OCI-LY3 (cell line): Measurements from ENCODE around the gene VPS8.

ENCODE experiments used
- H2AFZ ChIP-seq: fragments of 200-600, 300-600 bp; shearing (Covaris generic); 2 replicates; pipeline ENCODE4 v1.6.0; 2014; ENCODE audit warnings: antibody characterized with exemption, low read depth, low read length
- H3K27ac ChIP-seq: fragments of 200-600, 300-600 bp; sonication (generic); 2 replicates; pipeline ENCODE4 v1.5.1; 2014; ENCODE audit warnings: mild to moderate bottlenecking, low read length, moderate library complexity, mixed read lengths
- H3K27me3 ChIP-seq: fragments of 200-600, 300-600 bp; sonication (generic); 2 replicates; pipeline ENCODE4 v1.6.1; 2014; ENCODE audit warnings: low read depth, low read length, mixed read lengths
- H3K36me3 ChIP-seq: fragments of 200-600, 300-600 bp; sonication (generic); replicated peaks from 2 replicates; pipeline ENCODE3; 2014; ENCODE audit warnings: low read depth, low read length, mixed read lengths
- H3K4me1 ChIP-seq: fragments of 300-600, 200-600 bp; sonication (generic); 2 replicates; pipeline ENCODE4 v1.6.1; 2014; ENCODE audit warnings: low read length, mixed read lengths
- H3K4me2 ChIP-seq: fragments of 200-600, 300-600 bp; sonication (generic); 2 replicates; pipeline ENCODE4 v1.6.1; 2014; ENCODE audit warnings: low read length, mixed read lengths
- H3K4me3 ChIP-seq: fragments of 300-600, 200-600 bp; sonication (generic); 2 replicates; pipeline ENCODE4 v1.5.1; 2014; ENCODE audit warnings: antibody characterized with exemption, mild to moderate bottlenecking, low read length, moderate library complexity
- H3K79me2 ChIP-seq: fragments of 300-600, 200-600 bp; shearing (Covaris generic); 2 replicates; pipeline ENCODE4 v1.6.1; 2014; ENCODE audit warnings: mild to moderate bottlenecking, low read length, mixed read lengths
- H3K9ac ChIP-seq: fragments of 300-600, 200-600 bp; shearing (Covaris generic); 2 replicates; pipeline ENCODE4 v1.6.0; 2014; ENCODE audit warnings: mild to moderate bottlenecking, low read length, moderate library complexity
- H3K9me3 ChIP-seq: fragments of 200-600, 300-600 bp; shearing (Covaris generic); 2 replicates; pipeline ENCODE4 v1.6.1; 2014; ENCODE audit warnings: low read length, mixed read lengths; ENCODE audit not compliant: insufficient read depth
- H4K20me1 ChIP-seq: fragments of 200-600, 300-600 bp; sonication (generic); 2 replicates; pipeline ENCODE4 v1.6.1; 2016; ENCODE audit warnings: low read length, mixed read lengths; ENCODE audit not compliant: insufficient read depth
- EZH2phosphoT487 ChIP-seq: fragments of 200-600 bp; shearing (Covaris generic); IDR thresholded peaks from 2 replicates; pipeline ENCODE4 v1.6.1; 2018; ENCODE audit warnings: antibody characterized with exemption, mixed run types, low read depth
- TF ChIP-seq, protein P1 (sequence below): fragments of 200-600, 300-600 bp; sonication (generic); IDR thresholded peaks from 2 replicates; pipeline ENCODE4 v1.5.1; 2014; ENCODE audit warnings: antibody characterized with exemption, low read length, low read depth

Gene VPS8

DNA sequence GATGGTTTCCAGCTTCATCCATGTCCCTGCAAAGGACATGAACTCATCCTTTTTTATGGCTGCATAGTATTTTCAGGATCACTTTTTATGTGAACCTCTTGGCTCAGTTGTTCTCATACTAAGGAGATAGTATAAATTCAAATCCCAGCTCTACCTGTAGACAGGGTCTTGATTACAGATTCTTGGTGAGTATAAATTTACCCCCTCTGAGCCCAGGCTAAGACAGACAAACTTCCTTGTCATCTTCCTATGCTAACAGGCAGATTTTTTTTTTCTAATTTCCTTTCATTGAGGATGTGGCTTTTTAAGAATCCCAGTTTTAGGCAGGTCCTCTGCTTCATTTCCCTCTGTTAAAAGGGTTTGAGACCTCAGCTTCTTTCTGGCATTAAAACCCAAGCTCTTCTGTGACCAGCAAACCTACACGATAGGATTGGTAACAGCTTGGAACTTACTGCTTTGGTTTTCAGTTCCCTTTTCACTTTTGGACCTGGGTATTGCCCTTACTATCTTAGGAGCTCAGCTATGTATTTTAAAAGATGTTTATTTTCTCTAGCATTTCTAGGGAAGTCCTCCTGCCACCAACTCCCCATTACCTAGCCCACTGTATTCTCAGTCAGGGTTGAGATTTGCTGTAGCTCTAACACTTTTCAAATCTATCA is 72.5 kb downstream of the VPS8 start:
- Histone ChIP-seq H3K9me3 (no peaks in the 10 kb centered on the region), H3K4me1 (peaks cover 9% of the 10 kb centered on the region), H3K79me2 (no peaks in the 10 kb centered on the region), H3K27ac (no peak overlapping the region), H3K9ac (no peak overlapping the region), H3K4me3 (no peak overlapping the region), H3K4me2 (peak overlapping the region; percentile 19; the same call in 1 of the 2 replicates), H3K36me3 (no peaks in the 10 kb centered on the region), H4K20me1 (no peaks in the 10 kb centered on the region), H3K27me3 (no peaks in the 10 kb centered on the region), H2AFZ (no peak overlapping the region)
- TF ChIP-seq EZH2phosphoT487 = no peak
- TF ChIP-seq, protein P1, sequence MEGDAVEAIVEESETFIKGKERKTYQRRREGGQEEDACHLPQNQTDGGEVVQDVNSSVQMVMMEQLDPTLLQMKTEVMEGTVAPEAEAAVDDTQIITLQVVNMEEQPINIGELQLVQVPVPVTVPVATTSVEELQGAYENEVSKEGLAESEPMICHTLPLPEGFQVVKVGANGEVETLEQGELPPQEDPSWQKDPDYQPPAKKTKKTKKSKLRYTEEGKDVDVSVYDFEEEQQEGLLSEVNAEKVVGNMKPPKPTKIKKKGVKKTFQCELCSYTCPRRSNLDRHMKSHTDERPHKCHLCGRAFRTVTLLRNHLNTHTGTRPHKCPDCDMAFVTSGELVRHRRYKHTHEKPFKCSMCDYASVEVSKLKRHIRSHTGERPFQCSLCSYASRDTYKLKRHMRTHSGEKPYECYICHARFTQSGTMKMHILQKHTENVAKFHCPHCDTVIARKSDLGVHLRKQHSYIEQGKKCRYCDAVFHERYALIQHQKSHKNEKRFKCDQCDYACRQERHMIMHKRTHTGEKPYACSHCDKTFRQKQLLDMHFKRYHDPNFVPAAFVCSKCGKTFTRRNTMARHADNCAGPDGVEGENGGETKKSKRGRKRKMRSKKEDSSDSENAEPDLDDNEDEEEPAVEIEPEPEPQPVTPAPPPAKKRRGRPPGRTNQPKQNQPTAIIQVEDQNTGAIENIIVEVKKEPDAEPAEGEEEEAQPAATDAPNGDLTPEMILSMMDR = no peak

DNA sequence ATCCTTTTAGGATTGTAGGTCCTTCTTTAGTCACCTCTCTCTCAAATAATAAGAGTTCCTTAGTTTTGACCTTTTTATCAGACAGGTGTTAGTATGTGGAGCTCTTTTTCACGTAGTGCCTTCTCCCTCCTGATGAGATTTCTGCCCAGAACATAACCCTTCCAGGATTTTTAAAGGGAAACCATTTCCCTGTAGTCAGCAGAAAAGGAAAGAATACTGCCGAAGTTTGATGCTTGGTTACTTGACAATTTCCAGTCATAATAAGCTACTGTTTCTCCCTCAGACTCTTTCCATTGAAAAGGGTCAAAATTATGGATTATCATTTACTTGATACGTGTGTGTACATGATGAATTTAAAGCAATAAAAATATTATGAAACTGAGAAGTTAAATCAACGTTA is 73.1 kb downstream of the VPS8 start:
- peaks cover 9% of the 10 kb centered on the region for H3K4me1 ChIP-seq
- H2AFZ ChIP-seq = no peak overlapping the region
- peak overlapping the region; percentile 19; the same call in 1 of the 2 replicates for H3K4me2 ChIP-seq
- H3K79me2 ChIP-seq = no peaks in the 10 kb centered on the region
- no peaks in the 10 kb centered on the region for H4K20me1 ChIP-seq
- no peak overlapping the region for H3K27ac ChIP-seq
- H3K36me3 ChIP-seq = no peaks in the 10 kb centered on the region
- no peaks in the 10 kb centered on the region for H3K27me3 ChIP-seq
- H3K9ac ChIP-seq = no peak overlapping the region
- no peaks in the 10 kb centered on the region for H3K9me3 ChIP-seq
- TF ChIP-seq EZH2phosphoT487 = no peak
- TF ChIP-seq, protein P1 = no peak
- H3K4me3 ChIP-seq = no peak overlapping the region

DNA sequence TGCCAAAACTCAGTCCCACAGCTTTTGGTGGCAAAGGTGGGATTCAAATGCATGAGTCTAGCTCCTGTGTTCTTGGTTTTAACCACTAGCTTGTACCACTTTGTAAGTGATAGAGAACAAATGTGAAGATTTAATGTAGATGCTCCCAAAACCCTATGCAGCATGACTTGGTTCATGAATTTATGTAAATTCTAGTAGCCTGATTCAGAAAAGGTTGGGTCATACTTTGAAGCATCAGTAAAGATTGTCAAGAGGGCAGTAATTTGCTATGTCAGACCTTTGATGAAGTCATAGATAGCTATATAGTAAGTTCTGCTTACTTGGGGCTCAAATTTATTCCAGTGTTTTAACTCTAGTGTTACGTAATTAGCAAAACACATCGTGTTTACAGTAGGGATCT is 75.6 kb downstream of the VPS8 start:
- Histone ChIP-seq H3K36me3 (no peaks in the 10 kb centered on the region), H3K4me1 (peaks cover 9% of the 10 kb centered on the region), H3K4me3 (no peak overlapping the region), H3K79me2 (no peaks in the 10 kb centered on the region), H3K27ac (no peak overlapping the region), H3K9me3 (no peaks in the 10 kb centered on the region), H3K9ac (no peak overlapping the region), H4K20me1 (no peaks in the 10 kb centered on the region), H3K27me3 (no peaks in the 10 kb centered on the region), H2AFZ (no peak overlapping the region), H3K4me2 (no peak overlapping the region)
- TF ChIP-seq EZH2phosphoT487 = no peak

DNA sequence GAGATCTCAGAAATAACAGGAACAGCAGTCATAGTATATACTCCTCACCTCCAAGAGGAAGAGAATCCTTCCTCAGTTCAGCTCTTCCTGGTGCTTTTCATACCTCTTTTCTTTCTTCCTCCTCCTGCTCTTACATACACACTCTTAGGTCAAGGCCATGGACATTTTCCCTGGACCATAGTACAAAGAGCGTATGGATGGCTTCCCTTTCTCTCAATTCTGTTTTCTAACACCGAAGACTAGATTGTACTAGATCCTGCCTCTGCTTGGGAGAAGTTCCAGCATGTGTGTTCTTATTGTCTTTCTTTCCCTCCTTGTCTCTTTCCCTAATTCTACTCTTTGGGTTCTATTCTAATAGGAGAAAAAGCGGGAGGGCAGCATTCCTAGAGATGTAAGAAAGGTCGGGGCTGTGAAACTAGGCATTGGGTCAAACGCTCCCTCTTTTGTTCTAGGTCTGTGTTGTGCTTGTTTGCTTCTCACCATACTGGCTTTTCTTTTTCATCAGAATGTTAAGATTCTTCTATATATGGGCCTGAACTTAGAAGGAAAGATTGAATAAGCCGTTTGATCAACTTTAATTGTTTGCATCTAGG is 77.4 kb downstream of the VPS8 start:
- H2AFZ ChIP-seq = no peak overlapping the region
- TF ChIP-seq, protein P1 = no peak
- TF ChIP-seq EZH2phosphoT487 = no peak
- H3K4me2 ChIP-seq = no peak overlapping the region
- no peak overlapping the region for H3K9ac ChIP-seq
- H3K4me3 ChIP-seq = no peak overlapping the region
- no peaks in the 10 kb centered on the region for H3K27me3 ChIP-seq
- H3K9me3 ChIP-seq = no peaks in the 10 kb centered on the region
- H3K36me3 ChIP-seq = no peaks in the 10 kb centered on the region
- no peak overlapping the region for H3K27ac ChIP-seq
- no peaks in the 10 kb centered on the region for H3K79me2 ChIP-seq
- H3K4me1 ChIP-seq = peaks cover 8% of the 10 kb centered on the region
- H4K20me1 ChIP-seq = no peaks in the 10 kb centered on the region
